ENCODE data around the gene CELF2.

CELF2 gene

DNA sequence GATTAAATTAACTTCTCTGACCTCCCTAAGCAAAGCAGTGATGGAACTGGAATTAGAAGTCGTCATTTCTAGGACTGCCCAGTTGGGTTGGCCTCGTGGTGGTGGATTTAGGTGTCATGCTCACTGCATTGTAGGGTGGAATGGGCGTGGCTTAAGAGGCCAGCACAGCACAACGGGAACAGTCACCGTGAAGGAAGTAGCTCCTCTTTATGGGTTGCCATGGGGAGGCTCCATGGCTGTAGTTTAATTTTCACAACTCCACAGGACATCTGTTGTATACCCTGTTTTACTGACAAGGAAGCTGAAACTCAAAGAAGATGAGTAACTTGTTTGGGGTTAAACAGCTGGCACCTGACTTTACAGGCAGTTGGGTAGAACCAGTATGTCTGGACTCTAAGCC is 208.3 kb downstream of the CELF2 start:
- no peak for DNase-seq (ENCODE audit: low spot score)

DNA sequence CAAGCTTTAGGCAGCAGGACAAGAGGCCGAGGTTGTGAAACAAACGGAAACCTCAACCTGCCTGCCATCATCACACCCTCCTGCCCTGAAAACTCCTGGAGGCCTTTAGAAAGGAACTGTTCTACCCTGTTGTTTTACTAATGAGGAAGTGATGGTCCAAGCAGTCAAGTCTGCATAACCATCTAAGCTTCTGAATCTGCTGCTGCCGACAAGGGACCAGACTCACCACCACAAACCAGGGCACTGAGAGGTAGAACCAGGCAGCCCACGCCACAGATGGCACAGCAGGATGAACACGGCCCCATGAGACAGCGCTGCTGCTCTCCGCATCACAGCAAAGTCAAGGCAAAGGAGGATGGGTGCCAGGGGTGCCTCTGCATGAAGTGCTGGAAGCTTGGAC is 209.4 kb downstream of the CELF2 start:
- DNase-seq (ENCODE audit: low spot score) = no peak

DNA sequence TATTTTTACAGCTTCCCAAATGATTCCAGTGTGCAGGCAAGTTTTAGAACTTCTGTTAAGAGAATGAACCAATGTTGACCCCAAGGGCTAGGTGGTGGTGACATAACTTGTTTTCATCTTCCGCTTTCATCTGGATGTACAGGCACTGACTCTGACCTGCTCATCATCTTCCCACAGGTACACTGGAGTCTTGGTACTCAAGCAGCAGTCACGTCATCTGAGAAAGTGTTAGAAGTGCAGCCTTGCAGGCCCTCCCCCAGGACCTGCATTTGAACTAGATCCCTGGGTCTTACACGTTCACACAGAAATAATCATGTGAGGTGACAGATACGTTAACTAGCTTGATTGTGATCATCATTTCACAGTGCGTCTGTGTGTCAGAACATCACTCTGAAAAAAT is 212.2 kb downstream of the CELF2 start:
- no peak for DNase-seq (ENCODE audit: low spot score)

DNA sequence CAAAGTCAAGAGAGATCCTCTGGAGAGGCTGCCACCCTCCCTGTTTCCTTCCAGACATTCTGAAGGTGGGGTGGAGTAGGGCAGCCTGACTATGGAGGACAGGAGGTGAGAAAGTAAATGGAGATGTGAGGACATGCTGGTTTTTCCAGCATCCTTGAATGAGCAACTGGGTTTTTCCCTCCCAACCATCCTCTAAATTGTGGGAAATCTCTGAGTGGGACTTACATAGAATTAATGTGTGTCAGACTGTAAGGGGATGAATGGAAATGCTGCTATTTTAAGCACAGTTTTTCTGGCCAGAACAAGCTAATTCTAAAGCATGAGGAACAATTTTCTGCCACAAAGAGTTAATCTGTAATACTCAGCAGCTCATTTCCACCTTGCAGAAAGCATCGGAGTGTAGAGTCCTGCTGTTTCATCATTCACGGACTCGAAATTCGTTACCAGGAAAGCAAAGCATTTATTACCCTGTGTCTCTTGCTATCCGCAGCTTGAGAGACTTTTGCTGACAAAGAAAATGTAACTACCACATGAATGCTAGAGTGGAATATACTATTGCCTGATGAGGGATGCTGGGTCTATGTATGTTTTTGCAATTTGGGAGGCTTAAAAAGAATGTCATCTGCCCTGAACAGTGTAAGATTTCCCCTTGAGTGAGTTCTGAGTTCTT is 213.0 kb downstream of the CELF2 start:
- DNase-seq (ENCODE audit: low spot score) = no peak

DNA sequence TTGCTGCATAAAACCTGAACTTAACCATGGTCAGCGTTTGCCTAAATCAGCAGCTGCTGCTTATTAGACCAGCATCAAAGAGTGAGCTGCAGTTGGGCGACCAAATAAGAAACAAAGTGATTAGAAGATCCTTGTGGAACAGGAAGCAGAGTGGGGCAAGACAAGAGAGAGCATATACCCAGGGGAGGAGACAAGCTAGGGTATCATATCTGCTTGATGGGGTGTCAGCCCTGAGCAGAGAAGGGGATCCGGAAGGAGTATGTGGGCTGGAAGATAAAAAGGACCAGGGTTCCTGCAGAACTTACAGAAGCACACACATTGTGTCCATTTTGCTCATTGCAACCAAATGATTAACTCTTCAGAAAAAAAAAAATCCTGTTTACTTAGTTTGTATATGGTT is 213.6 kb downstream of the CELF2 start:
- no peak for DNase-seq (ENCODE audit: low spot score)

DNA sequence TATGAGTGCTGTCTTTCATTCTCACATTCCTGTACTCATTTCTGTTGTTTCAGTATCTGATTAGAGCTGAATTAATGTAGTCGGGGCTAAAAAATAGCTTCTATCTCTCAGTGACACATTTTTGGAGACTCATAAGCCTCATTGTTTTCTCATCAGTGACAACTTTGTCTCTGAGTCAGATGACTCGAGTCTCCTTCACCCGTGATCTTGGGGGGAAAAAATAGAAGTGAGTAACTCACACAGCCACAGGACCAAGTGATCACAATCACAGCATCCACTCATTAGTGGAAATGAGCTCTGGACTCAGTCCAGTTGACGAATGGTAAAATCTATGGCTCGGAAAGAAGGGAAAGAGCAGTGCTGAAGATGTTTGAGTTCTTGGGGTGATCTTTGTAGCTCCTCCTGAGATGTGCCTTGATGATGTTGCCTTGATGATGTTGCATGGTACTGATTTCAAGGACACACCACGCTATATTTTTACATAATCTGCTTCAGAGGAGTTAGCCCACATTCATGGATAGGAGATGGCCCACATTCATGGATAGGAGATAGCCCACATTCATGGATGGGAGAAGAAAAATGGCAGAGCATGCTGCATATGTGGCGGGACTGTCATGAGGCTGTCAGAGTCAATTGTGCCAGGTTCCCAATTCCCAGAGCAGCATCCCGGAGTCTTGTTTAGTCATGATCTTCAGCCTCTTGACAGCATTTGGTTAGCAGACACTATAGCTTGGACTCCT is 214.7 kb downstream of the CELF2 start:
- DNase-seq (ENCODE audit: low spot score) = no peak

DNA sequence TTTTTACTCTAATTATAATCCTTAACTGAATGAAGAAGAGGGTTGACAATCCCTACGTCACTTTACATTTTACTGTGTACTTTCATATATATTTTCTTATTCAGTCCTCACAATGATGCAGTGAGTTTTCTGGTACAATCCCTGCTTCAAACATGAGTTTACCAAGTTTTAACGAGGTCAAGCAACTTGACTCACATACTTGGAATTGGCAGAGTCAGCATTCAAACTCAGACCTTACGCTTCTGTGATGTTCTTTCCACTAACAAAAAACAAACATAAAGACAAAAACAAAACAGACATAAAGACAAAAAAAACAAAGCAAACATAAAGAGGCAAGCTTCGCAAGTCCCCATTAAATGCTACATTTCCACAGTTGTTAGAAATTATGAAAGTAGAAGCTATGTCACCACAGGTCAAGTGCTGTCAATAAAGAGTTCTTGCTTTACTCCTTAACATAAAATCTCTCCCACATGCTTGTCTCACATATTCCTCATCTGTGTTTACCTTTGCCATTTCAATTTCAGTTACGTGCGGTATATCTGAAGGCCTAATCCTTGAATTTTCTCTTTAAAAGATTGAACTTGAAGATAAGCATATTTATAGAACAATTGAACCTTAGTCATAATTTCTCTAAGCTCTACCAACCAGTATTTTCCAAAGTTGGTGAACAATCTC is 217.3 kb downstream of the CELF2 start:
- DNase-seq (ENCODE audit: low spot score) = no peak

DNA sequence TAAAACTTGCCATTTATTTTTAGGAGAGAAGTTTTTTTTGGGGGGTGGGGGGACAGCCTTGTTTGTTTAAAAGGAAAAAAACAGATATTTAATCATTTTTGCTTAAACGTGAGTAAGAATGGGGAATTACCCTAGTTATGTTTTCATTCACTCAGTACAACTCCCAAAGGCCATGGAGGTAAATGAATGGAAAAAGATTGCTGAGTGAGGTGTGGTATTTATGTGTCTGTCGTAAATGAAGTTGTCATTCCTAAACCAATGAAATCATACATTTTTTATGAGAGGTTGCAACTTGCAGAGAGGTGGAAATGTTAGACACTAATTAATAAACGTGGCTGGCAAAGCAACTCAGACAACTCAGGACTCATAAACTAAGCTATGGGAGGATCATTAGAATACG is 218.1 kb downstream of the CELF2 start:
- no peak for DNase-seq (ENCODE audit: low spot score)

DNA sequence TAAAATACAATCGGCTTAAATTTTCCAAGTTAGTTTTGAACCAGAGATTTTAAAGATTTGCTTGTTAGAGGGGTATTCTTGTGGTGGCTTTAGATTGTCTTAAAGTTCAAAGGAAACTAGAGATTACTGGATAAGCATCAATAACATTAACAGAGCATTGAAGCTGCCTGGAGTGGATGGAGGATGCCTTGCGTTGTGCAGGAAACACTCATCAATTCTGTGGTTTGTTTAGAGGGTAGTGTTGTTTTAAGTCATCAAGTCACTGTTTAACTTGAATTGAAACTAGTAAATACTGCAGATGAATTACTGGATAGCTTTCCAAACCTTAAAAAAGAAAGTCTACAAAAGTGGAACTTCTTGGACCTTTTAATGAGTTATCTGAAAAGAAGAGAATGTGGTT is 218.6 kb downstream of the CELF2 start:
- no peak for DNase-seq (ENCODE audit: low spot score)

DNA sequence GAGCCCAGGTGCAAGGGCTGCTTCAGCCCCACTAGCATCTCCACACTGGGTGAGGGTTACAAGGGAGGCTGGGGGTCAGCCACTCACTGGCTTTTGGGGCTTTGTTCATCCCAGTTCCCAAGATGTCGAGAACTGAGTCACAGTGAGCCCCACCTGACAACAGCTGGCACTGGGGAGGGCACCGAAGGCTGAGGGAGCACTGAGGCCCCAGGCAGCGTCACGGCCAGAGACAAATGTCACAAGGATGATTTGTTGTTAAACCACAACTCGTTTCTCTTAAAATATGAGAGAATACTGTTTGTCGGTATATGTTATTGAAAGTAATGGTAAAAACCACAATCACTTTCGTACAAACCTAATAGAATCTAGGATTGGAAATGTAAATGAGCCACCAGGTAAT is 219.9 kb downstream of the CELF2 start:
- DNase-seq (ENCODE audit: low spot score) = no peak

DNA sequence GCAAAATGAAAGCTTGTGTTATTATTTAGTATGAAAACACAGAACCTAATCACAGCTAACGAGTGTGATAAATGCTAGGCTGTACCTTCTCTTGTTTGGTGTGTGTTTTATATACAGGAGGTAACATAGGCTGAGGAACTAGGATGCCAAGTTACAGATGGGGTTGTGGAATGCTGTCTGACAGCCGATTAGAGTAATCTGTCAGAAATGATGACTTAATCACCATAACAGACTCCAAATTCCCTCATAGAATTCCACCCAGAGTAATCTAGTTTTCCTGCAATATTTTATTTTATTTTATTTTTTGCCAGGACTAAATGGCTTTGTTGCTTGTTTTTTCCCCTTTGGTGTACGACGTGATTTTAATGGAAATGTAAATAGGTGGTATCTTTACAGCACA is 221.2 kb downstream of the CELF2 start:
- DNase-seq (ENCODE audit: low spot score) = no peak

DNA sequence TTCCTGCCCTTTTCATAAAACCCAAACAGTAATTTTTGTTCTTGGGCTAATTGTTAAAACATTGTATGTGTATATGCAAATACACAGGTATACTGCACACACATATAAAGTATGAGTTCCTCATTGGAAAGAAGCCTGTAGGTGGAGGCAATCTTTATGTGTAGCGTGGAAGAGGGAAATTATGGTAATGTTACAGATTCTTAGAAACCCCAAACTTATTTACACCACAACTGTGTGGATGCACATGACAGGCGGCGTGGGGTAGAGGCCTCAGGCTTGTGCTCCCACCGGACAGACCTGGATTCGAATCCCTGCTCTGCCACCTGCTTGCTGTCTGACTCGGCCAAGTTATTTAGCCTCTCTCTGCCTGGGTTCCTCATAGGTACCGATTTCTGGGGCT is 223.0 kb downstream of the CELF2 start:
- DNase-seq (ENCODE audit: low spot score) = no peak

DNA sequence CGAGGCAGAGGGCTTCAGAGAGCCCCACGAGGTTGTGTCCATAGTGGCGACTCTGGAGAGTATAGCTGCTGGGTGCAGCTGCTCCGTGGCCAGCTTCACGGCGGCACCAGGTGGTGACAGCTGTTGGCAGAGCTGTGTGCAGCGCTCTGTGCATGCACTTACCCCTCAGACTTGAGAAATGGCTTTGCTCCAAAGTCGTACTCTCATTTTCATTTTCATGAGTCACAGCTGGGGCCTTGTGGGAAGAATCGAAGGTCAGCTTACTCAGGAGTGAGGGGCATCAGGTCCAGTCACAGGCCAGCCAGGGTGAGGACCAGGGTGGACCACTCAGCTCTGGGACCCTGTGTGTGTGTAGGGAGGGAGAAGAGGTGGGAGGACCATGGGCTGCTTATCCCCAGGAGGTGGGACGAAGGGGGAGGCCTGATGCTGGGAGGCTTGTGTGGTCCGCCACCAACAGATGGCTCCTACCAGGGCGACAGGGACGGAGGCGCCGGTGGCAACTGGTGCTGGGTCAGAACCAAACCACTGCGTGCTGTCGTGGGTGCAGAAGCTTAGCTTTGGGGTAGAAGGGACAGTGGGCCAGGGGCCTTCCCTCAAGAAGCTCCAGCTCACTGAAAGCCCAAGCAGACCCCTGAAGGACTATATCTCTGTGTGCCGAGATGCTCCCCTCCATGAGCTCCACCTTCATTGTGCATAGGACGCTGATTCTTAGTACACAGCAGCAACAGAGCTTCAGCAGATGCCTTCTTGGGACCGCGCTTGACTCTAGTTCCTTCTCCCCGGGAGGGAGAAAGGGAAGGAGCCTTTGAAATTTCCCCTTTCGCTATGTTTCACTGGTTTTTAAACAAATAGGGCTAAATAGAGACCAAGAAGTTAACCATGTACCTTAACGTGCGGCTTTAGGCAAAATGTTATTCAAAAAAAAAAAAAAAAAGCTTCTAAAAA is 225.0 kb downstream of the CELF2 start:
- no peak for DNase-seq (ENCODE audit: low spot score)

DNA sequence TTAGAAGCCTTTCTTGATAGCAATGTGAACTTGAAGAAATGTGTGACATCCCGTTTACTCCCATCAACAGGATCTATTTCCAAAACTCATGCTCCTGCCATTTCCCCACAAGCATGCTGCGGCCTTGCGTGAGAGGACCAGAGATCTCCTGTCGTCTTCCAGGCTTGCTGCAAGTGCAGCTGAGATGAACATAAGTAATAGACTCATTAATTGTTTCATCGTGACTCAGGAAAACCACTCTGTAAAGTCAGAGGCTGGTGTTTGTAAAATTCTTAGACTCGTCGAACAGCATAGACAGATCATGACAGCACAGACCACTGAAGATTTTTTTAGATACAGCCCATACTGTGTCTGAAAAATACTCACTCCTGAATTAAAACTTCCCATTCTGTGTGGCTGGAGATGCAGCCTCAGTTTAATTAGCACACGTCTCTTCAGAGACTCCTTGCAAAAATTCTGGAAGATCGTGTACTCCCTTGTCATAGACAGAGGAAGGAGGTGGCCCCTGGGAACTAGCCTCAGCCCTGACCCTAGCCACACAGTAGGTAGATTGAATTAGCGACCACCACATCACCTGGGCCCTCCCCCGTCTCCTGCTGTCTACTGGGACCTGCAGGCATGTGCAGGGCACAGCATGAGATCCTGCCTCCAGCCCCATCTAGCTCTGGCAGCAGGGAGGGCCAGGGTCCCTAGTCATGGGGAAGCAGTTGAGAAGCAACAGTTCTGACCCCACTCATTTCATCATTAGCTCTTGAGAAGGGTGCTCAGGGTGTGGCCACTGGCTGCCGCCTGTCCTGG is 226.0 kb downstream of the CELF2 start:
- no peak for DNase-seq (ENCODE audit: low spot score)

DNA sequence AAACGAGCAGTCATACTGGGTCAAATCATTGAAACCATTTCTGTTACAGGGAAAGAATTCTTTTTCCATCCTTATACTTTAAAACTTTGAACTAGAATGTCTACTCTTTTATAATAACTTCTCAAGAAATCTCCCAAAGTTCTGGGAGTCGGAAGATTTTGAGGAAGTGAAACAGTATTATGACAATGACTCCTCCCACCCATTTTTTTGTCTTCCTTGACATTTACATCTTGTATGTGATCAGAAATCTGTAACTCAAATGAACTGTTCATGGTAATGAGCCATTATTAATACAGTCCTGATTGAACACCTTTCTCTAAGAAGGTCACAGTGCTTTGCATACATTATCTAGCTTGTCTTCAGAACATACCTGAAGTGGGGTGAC is 227.4 kb downstream of the CELF2 start:
- no peak for DNase-seq (ENCODE audit: low spot score)

DNA sequence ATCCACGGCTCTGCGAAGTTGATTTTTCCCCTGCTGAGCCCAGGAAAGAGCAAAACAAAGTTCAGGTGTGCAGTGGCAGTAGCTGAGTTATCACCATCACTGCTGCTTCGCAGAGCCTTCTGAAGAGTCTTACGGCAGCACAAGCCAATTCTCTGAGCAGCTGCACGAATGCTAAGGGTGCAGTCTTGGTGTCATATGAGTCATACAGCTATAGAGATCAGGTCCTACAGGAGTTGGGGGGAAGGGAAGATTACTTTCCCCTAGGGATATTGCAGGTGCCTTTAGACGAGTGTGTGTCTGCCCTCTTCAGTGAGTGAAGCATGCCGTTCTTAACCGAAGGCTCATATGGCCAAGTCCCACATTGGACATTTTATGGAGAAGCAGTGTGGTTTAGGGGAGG is 227.8 kb downstream of the CELF2 start:
- no peak for DNase-seq (ENCODE audit: low spot score)

DNA sequence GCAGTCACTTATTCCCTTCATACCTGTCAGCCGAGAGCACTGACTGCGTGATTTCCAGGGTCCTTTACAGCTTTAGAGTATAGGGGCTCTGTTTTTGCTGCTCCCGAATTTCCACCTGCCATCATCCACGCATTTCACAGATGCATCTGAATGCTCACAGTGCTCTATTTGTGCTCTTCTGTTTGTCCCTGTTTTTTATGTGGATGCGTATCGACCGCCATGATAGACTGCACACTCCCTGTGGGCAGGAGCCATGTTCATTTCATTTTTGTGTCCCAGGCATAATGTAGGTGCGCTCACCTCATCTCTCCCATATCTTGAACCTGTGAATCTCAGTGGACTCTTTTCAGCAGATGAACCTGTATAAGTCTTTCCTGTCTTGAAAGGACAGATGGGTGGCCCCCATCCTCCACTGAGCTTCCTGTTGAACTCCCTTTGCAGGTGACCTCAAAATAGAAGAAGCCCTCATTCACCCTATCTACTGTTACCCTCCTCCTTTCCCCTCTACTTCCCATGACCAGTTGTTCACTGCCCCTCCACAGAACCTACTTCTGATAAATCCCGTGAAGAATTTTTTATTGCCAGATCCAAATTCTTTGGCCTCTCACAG is 228.4 kb downstream of the CELF2 start:
- DNase-seq (ENCODE audit: low spot score) = no peak

DNA sequence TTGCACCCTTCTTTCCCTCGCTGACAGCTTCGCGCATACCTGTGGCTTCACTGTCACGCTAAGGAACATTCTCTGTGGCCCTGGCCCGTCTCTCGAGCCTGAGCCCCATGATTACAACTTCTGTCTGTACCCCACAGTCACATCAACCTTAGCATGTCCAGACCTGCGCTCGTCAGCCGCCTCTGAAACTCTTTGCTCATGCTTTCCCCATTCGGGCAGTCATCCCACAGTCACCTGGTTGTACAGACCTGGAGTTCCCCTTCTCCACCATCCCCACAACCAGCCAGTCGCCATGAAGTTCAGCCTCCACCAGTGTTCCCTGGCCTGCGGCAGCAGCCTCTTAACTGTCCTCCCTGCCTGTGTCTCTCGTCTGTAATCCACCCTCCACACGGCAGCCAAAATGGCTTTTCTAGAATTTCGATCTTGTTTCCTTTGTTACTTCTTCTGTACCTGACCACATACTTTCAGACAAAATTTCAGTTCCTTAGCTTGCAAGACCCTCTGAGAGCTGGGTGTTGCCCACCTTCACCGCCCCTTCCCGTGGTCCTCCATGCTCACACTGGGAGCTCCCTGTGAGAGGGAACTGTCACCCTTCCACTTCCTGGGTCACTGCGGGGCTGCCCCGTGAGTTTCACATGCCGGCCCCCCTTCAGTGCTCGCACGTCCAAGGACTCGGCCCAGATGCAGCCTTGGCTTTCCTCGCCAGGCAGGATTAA is 229.2 kb downstream of the CELF2 start:
- no peak for DNase-seq (ENCODE audit: low spot score)

DNA sequence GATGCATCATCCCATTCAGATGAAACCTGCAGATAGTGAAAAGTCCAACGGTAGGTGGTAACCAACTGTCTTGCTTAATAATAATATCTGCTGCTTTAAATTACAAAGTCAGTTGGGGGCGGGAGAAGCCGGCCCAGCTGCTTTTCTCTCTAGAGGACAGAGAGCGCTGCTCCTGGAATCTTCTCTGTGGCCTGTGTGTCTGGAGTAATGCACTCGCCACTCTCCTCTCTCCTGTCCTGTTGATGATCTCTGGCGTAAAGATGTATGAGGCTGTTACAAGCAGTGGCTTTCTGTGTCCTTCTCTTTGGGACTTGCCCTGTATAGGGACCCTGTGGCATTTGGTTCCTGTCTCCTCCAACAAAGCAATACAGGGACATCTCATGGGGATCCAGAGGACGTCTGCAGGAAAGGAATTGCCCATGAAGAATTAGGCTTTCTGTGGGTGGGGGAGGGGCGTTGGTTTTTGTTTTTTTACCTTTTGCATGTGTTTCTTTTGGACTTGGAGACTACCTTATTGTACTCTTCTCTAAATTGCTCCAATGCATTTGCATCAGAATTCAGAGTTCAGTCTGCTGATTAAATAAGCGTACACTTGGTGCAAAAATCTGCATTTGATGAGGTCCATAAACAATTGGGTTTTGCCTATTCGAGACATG is 231.6 kb downstream of the CELF2 start:
- DNase-seq (ENCODE audit: low spot score) = no peak

DNA sequence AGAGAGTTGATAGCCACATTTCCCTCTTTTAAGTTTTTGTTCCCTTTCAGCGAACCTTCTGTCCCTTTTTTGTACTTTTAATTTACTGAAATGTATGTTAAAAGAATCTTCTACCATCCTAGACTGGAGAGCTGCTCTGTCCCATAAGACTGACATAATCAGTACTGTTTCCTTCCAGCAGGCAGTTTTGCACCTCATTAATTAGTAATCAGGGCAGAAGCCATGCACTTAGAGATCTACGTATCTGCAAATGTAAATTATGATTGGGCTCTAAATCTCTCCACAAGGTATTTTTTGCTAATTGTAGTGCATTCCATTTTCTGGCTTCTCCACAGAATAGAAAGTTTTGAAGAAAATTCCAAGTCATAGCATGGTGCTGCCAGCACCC is 232.1 kb downstream of the CELF2 start:
- DNase-seq (ENCODE audit: low spot score) = no peak
